Gastroesophageal sphincter (tissue), 3 donors: Measurements from ENCODE around the gene CD36.

Experiments used
- POLR2AphosphoS5 ChIP-seq: sonication (generic); formaldehyde crosslinking; IDR thresholded peaks from one replicate; pipeline ENCODE4 v1.6.1; 2017; ENCODE audit warnings: antibody characterized with exemption
- TF ChIP-seq, protein P1 (sequence below), 4 experiments: fragments of 200-600 bp in 2 of 4; fragments of 450-650 bp in 2 of 4; sonication (generic) in 1 of 4; IDR thresholded peaks; one replicate each; pipeline ENCODE4 v1.5.1; 2017 to 2019; ENCODE audit warnings: antibody characterized with exemption in 4 of 4, mild to moderate bottlenecking in 2 of 4, moderate library complexity in 2 of 4

- TF ChIP-seq, protein P1, sequence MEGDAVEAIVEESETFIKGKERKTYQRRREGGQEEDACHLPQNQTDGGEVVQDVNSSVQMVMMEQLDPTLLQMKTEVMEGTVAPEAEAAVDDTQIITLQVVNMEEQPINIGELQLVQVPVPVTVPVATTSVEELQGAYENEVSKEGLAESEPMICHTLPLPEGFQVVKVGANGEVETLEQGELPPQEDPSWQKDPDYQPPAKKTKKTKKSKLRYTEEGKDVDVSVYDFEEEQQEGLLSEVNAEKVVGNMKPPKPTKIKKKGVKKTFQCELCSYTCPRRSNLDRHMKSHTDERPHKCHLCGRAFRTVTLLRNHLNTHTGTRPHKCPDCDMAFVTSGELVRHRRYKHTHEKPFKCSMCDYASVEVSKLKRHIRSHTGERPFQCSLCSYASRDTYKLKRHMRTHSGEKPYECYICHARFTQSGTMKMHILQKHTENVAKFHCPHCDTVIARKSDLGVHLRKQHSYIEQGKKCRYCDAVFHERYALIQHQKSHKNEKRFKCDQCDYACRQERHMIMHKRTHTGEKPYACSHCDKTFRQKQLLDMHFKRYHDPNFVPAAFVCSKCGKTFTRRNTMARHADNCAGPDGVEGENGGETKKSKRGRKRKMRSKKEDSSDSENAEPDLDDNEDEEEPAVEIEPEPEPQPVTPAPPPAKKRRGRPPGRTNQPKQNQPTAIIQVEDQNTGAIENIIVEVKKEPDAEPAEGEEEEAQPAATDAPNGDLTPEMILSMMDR (IDR thresholded peaks at IDR 0.05), result no peak
- no peak for TF ChIP-seq POLR2AphosphoS5
These were observed 1.7 kb upstream of the CD36 start for GRCh38 chr7:80636709-80637108.
